GM12865 (cell line): ENCODE results near the gene YARS1.

ENCODE experiments used
- DNase-seq: peaks from one replicate; pipeline ENCODE4 v3.0.0; 2010; ENCODE audit warnings: low read depth
- H3K4me3 ChIP-seq: 2 replicates; pipeline ENCODE4 v1.5.1; 2011; ENCODE audit warnings: mild to moderate bottlenecking, low read depth, low read length, control low read depth
- CTCF ChIP-seq: IDR thresholded peaks from 2 replicates; pipeline ENCODE4 v1.5.1; 2011; ENCODE audit warnings: low read length, control low read depth, low read depth, inconsistent platforms; ENCODE audit not compliant: insufficient read depth; ENCODE audit errors: missing control alignments

Gene YARS1

GRCh38 chr1:32743380-32744070, 73.6 kb downstream of the YARS1 start:
- no peak overlapping the region for H3K4me3 ChIP-seq
- no peak for DNase-seq
- no peak for TF ChIP-seq CTCF

DNA sequence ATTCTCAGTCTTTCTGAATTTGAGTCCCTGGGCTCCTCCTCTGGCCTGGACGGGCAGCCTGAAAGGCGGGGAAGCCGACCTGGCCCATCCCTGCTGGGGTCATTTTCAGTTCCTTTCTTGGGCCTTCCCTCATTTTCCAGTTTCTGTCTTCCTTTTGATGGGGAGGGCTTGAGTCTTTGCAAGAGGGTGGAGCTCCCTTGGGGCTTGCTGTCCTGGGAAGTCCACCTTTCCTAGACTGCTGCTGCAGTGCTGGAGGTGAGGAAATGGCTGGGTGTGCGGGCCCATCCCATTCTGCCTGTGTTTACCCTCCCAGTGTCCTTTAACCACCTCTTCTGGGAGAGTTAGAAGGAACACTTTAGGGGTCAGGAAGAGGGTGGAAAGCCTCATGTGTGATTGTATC, 74.2 kb downstream of the YARS1 start:
- no peak for TF ChIP-seq CTCF
- no peak for DNase-seq
- H3K4me3 ChIP-seq: no peak overlapping the region

DNA sequence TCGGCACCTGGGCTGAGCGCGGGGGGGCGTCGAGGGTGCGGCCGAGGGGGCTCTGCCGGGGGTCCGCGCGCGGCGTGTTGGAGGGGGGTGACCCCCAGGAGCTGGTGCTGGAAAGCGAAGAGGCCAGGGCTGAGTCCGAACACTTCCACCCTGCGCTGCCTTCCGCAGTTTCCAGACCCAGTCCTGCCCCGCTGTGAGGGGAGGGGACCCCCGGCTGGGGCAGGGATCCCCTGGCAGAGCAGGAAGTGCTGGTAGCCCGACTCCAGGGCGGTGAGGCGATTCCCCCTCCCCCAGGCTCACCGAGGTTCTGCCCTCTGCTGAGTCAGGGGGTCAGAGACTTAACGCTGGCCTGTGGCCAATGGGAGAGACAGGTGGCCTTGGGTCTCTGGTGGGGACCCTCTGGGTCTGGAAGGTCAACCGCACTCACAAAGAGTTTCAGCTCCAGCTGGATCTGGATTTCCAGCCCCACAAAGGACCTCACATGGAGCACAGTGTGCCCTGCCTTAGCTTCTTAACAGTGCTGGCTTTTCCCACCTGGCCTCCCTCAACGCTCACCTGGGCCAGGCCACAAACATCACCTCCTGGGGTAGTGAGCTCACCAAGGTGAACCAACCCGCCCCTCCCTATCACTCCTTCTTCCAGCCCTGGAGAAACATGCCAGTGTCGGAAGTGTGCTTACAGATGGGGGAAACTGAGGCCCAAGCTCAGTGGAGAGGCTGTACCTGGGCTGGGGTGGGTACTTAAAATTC, 74.8 kb downstream of the YARS1 start:
- no peak for TF ChIP-seq CTCF
- no peak overlapping the region; the same call in 1 of the 2 replicates for H3K4me3 ChIP-seq
- no peak for DNase-seq

GRCh38 chr1:32741413-32742198, 75.6 kb downstream of the YARS1 start:
- peak; percentile 3 for TF ChIP-seq CTCF
- peak overlapping the region; percentile 41 for H3K4me3 ChIP-seq
- no peak for DNase-seq

DNA sequence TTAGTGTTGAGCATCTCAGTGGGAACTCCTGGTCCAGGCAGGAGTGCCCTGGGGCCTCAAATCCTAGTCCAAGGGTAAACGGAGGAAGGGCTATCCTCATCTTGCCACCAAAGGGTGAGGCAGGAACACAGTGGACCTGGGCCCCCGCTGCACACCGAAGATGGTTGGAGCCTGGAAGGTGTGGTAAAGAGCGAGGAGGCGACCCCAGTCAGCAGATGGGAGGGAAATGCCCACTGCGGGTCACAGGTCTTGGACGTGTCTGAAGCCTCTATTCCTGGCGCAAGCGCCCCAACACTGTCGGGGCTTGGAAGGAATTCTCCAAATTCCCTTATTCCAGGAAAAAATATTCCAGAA, 76.1 kb downstream of the YARS1 start:
- TF ChIP-seq CTCF: no peak
- DNase-seq: no peak
- H3K4me3 ChIP-seq: peak overlapping the region; percentile 41

GRCh38 chr1:32736812-32737791, 80.1 kb downstream of the YARS1 start:
- no peak overlapping the region for H3K4me3 ChIP-seq
- no peak for DNase-seq

More at GRCh38 chr1:32736812-32737791, 80.1 kb downstream of the YARS1 start:
- no peak for TF ChIP-seq CTCF
